IMR-90 (cell line): ENCODE measurements around the gene GGA3. TPM values are rescaled to one million over a fixed set of nuclear protein-coding genes. Genes with fewer than 3 reads are reported as not detected.

ENCODE experiments used
- ATAC-seq: fragments of 200-7000 bp; cut with Tn5 transposase; 2 replicates; pipeline ENCODE4 v1.9.1; 2020; ENCODE audit warnings: low read depth, mild to moderate bottlenecking, moderate library complexity
- BruUV-seq: library from RNA; stranded (reverse); fragments of 400-500 nt; replicated peaks from 2 replicates; lab custom pipeline; 2021; lab: Mats Ljungman, UMichigan
- CTCF ChIA-PET: fragments of 300-600 bp; formaldehyde crosslinking; extraction: SDS; loops from one replicate; lab custom pipeline; 2021; ENCODE audit warnings: antibody characterized with exemption; lab: Yijun Ruan, JAX
- POLR2A ChIA-PET: fragments of 300-600 bp; sonication (Branson Sonifier 250); formaldehyde crosslinking; loops from one replicate; lab custom pipeline; 2022; ENCODE audit warnings: antibody characterized with exemption; ENCODE audit not compliant: unreplicated experiment; lab: Charles Lee
- DNase-seq: peaks from one replicate; pipeline ENCODE4 v3.0.0; 2013
- H2AFZ ChIP-seq: replicated peaks from 2 replicates; pipeline ENCODE3; 2013; ENCODE audit warnings: low read length, mild to moderate bottlenecking; ENCODE audit not compliant: poor library complexity
- H2AK5ac ChIP-seq: 2 replicates; pipeline ENCODE4 v1.6.1; 2013; ENCODE audit warnings: low read depth, low read length, inconsistent platforms
- H2AK9ac ChIP-seq: replicated peaks from 2 replicates; pipeline ENCODE3; 2013; ENCODE audit warnings: mild to moderate bottlenecking, low read depth, low read length, moderate library complexity; ENCODE audit not compliant: poor library complexity
- H2BK120ac ChIP-seq: 2 replicates; pipeline ENCODE4 v1.6.1; 2013; ENCODE audit warnings: low read depth, low read length, inconsistent platforms
- H2BK15ac ChIP-seq: 3 replicates; pipeline ENCODE4 v1.6.1; 2013; ENCODE audit warnings: low read depth, low read length, inconsistent platforms
- H2BK20ac ChIP-seq: 2 replicates; pipeline ENCODE4 v1.6.1; 2013; ENCODE audit warnings: low read depth, mild to moderate bottlenecking, inconsistent platforms, low read length, moderate library complexity
- H2BK5ac ChIP-seq: 2 replicates; pipeline ENCODE4 v1.6.1; 2013; ENCODE audit warnings: mild to moderate bottlenecking, low read depth, low read length, inconsistent platforms; ENCODE audit not compliant: poor library complexity, severe bottlenecking
- H3K14ac ChIP-seq: replicated peaks from 2 replicates; pipeline ENCODE4 v1.6.1; 2013; ENCODE audit warnings: low read depth, low read length, inconsistent platforms
- H3K18ac ChIP-seq: 2 replicates; pipeline ENCODE4 v1.6.1; 2013; ENCODE audit warnings: low read depth, low read length, control low read depth
- H3K23ac ChIP-seq: 2 replicates; pipeline ENCODE4 v1.6.1; 2013; ENCODE audit warnings: low read depth, low read length, inconsistent platforms
- H3K27ac ChIP-seq: 2 replicates; pipeline ENCODE4 v1.5.1; 2013; ENCODE audit warnings: mild to moderate bottlenecking, control low read depth, low read length; ENCODE audit not compliant: insufficient read depth
- H3K27me3 ChIP-seq: 2 replicates; pipeline ENCODE4 v1.6.1; 2013; ENCODE audit warnings: low read length; ENCODE audit not compliant: control insufficient read depth, insufficient read depth
- H3K36me3 ChIP-seq: 2 replicates; pipeline ENCODE4 v1.6.1; 2013; ENCODE audit warnings: low read length, mixed read lengths; ENCODE audit not compliant: control insufficient read depth, insufficient read depth
- H3K4ac ChIP-seq: 2 replicates; pipeline ENCODE4 v1.6.1; 2013; ENCODE audit warnings: low read depth, low read length, inconsistent platforms
- H3K4me1 ChIP-seq: 2 replicates; pipeline ENCODE4 v1.6.1; 2013; ENCODE audit warnings: low read length, mixed read lengths; ENCODE audit not compliant: control insufficient read depth, insufficient read depth
- H3K4me2 ChIP-seq: 2 replicates; pipeline ENCODE4 v1.6.1; 2013; ENCODE audit warnings: low read depth, mild to moderate bottlenecking, control low read depth, low read length, moderate library complexity
- H3K4me3 ChIP-seq: 2 replicates; pipeline ENCODE4 v1.5.1; 2013; ENCODE audit warnings: low read depth, mild to moderate bottlenecking, control low read depth, low read length, moderate library complexity; ENCODE audit not compliant: insufficient read depth
- H3K56ac ChIP-seq: 2 replicates; pipeline ENCODE4 v1.6.1; 2013; ENCODE audit warnings: low read length, inconsistent platforms; ENCODE audit not compliant: insufficient read depth; ENCODE audit errors: extremely low read depth
- H3K79me1 ChIP-seq, 2 experiments: 2 replicates each; pipeline ENCODE4 v1.6.1; 2013; ENCODE audit warnings: low read length in 2 of 2, inconsistent platforms in 1 of 2, low read depth in 1 of 2
- H3K9ac ChIP-seq: 2 replicates; pipeline ENCODE4 v1.6.1; 2013; ENCODE audit warnings: low read depth, low read length, control low read depth
- H3K9me1 ChIP-seq: 2 replicates; pipeline ENCODE4 v1.6.1; 2013; ENCODE audit warnings: low read length, inconsistent platforms; ENCODE audit not compliant: insufficient read depth
- H3K9me3 ChIP-seq: 2 replicates; pipeline ENCODE4 v1.6.1; 2013; ENCODE audit warnings: low read length; ENCODE audit not compliant: control insufficient read depth, insufficient read depth
- H4K20me1 ChIP-seq: 2 replicates; pipeline ENCODE4 v1.6.1; 2013; ENCODE audit warnings: low read length, inconsistent platforms; ENCODE audit not compliant: insufficient read depth
- H4K5ac ChIP-seq: 2 replicates; pipeline ENCODE4 v1.6.1; 2013; ENCODE audit warnings: mild to moderate bottlenecking, low read depth, low read length, control low read depth
- H4K8ac ChIP-seq, 2 experiments: 2 replicates each; pipeline ENCODE4 v1.6.1; 2013; ENCODE audit warnings: low read depth in 2 of 2, low read length in 2 of 2, control low read depth in 1 of 2, inconsistent platforms in 1 of 2
- H4K91ac ChIP-seq: 2 replicates; pipeline ENCODE4 v1.6.1; 2013; ENCODE audit warnings: low read depth, low read length, inconsistent platforms; ENCODE audit not compliant: insufficient read depth
- BHLHE40 ChIP-seq: fragments of 150-350 bp; IDR thresholded peaks from 2 replicates; pipeline ENCODE4 v1.6.1; 2016; ENCODE audit warnings: mild to moderate bottlenecking, low read depth, low read length
- CEBPB ChIP-seq: IDR thresholded peaks from 2 replicates; pipeline ENCODE4 v1.6.1; 2012; ENCODE audit warnings: low read depth, low read length, improper control_type of control experiment
- FOS ChIP-seq: fragments of 150-350 bp; IDR thresholded peaks from 2 replicates; pipeline ENCODE4 v1.6.1; 2016; ENCODE audit warnings: low read depth, low read length
- MAFK ChIP-seq: IDR thresholded peaks from 2 replicates; pipeline ENCODE4 v1.6.1; 2012; ENCODE audit warnings: low read depth, low read length, improper control_type of control experiment
- MXI1 ChIP-seq: IDR thresholded peaks from 2 replicates; pipeline ENCODE4 v1.6.1; 2012; ENCODE audit warnings: low read depth, mild to moderate bottlenecking, low read length, moderate library complexity, borderline replicate concordance
- POLR2A ChIP-seq: IDR thresholded peaks from 2 replicates; pipeline ENCODE4 v1.6.1; 2012; ENCODE audit warnings: mild to moderate bottlenecking, low read depth, low read length
- USF2 ChIP-seq: fragments of 150-350 bp; IDR thresholded peaks from 2 replicates; pipeline ENCODE4 v1.6.1; 2017; ENCODE audit warnings: mild to moderate bottlenecking, antibody characterized with exemption, low read length, low read depth
- WGBS, 2 experiments: methylation state at CpG; one replicate each; pipeline versions ENCODE4 v1.1.5 to v1.1.7; 2013; ENCODE audit warnings: missing lambda C conversion rate in 2 of 2; ENCODE audit not compliant: insufficient read length in 1 of 2; ENCODE audit errors: extremely low coverage in 2 of 2; 5-methylcytosine and 5-hydroxymethylcytosine counted together
- dilution Hi-C: fragments of 300-500 bp; cut with HindIII; formaldehyde crosslinking; loops from one replicate; pipeline ENCODE4 v1.14.3; 2018; ENCODE audit warnings: low sequenced_read_pairs; ENCODE audit not compliant: unreplicated experiment
- in situ Hi-C: fragments of 300-500 bp; cut with MboI; formaldehyde crosslinking; loops from 3 replicates; pipeline ENCODE4 v1.14.3; 2019; ENCODE audit warnings: low sequenced_read_pairs, inconsistent platforms, mixed read lengths
- intact Hi-C: fragments of 100-400 bp; cut with micrococcal nuclease; formaldehyde crosslinking; loops from 2 replicates; pipeline ENCODE4 v1.10.0; 2022
- polyA plus RNA-seq, 3 experiments: library from polyadenylated mRNA; depleted of rRNA; stranded (reverse); fragments of >200 nt; gene quantifications; 2 replicates each; pipeline ENCODE4 v1.2.3, GENCODE V29; 2012; ENCODE audit warnings: low replicate concordance in 1 of 3
- total RNA-seq: library from RNA; depleted of rRNA; stranded (reverse); fragments of >200 nt; gene quantifications from 2 replicates; pipeline ENCODE4 v1.2.3, GENCODE V29; 2012
- TF ChIP-seq, protein P1 (sequence below): conservative IDR thresholded peaks from 2 replicates; pipeline ENCODE4 v1.5.1; 2012; ENCODE audit warnings: mild to moderate bottlenecking, low read depth, low read length, improper control_type of control experiment

GGA3 gene
- total and polyA plus RNA-seq, 2 of the 4 experiments (the other 2 are of a cell fraction) = 15.1 to 35.2 TPM

- no peak for TF ChIP-seq USF2
These were observed 61.4 kb downstream of the GGA3 start (continued) for GRCh38 chr17:75199886-75200618.

GRCh38 chr17:75194879-75195278 lies 66.5 kb downstream of the GGA3 start:
- H3K4me2 ChIP-seq = no peak overlapping the region
- no peak overlapping the region for H2BK5ac ChIP-seq
- H3K9ac ChIP-seq = peak overlapping the region; percentile 28; the same call in 1 of the 2 replicates
- dilution Hi-C loops = no loop called here
- no peaks in the 10 kb centered on the region for H3K9me1 ChIP-seq
- H4K8ac ChIP-seq = 0 out of 4 replicates have a peak overlapping the region, but pooled peaks of 1 of the 2 experiments have one; percentile 33
- no peak overlapping the region for H2AK9ac ChIP-seq
- no CpG with 5 or more reads among the region's 5 CpGs for WGBS, 2 experiments
- H2BK120ac ChIP-seq = no peak overlapping the region
- H3K36me3 ChIP-seq = no peaks in the 10 kb centered on the region
- no peak overlapping the region for H3K14ac ChIP-seq
- H3K4ac ChIP-seq = no peak overlapping the region
- H3K79me1 ChIP-seq = no peaks in the 10 kb centered on the region
- H3K27me3 ChIP-seq = no peaks in the 10 kb centered on the region
- TF ChIP-seq FOS = no peak
- no peak for TF ChIP-seq MAFK
- TF ChIP-seq USF2 = no peak
- TF ChIP-seq, protein P1, sequence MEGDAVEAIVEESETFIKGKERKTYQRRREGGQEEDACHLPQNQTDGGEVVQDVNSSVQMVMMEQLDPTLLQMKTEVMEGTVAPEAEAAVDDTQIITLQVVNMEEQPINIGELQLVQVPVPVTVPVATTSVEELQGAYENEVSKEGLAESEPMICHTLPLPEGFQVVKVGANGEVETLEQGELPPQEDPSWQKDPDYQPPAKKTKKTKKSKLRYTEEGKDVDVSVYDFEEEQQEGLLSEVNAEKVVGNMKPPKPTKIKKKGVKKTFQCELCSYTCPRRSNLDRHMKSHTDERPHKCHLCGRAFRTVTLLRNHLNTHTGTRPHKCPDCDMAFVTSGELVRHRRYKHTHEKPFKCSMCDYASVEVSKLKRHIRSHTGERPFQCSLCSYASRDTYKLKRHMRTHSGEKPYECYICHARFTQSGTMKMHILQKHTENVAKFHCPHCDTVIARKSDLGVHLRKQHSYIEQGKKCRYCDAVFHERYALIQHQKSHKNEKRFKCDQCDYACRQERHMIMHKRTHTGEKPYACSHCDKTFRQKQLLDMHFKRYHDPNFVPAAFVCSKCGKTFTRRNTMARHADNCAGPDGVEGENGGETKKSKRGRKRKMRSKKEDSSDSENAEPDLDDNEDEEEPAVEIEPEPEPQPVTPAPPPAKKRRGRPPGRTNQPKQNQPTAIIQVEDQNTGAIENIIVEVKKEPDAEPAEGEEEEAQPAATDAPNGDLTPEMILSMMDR = no peak
- no peak for TF ChIP-seq POLR2A
- no peak for TF ChIP-seq CEBPB
- TF ChIP-seq MXI1 = no peak
- no peak for TF ChIP-seq BHLHE40
- H2BK20ac ChIP-seq = no peak overlapping the region
- ChIA-PET POLR2A (no interaction called here), CTCF (no interaction called here)
- no TSS peak for BruUV-seq
- H3K9me3 ChIP-seq = no peaks in the 10 kb centered on the region
- H3K4me3 ChIP-seq = no peak overlapping the region
- H3K4me1 ChIP-seq = no peaks in the 10 kb centered on the region
- H2BK15ac ChIP-seq = no peak overlapping the region
- H2AFZ ChIP-seq = no peak overlapping the region
- no peak overlapping the region for H4K5ac ChIP-seq
- no peak overlapping the region for H2AK5ac ChIP-seq
- no peak overlapping the region for H3K27ac ChIP-seq
- DNase-seq (no peak), ATAC-seq (no peak)
- H4K20me1 ChIP-seq = no peaks in the 10 kb centered on the region
- no peak overlapping the region for H3K56ac ChIP-seq
- in situ Hi-C loops = no loop called here
- no peak overlapping the region for H4K91ac ChIP-seq
- no peak overlapping the region for H3K18ac ChIP-seq
- H3K23ac ChIP-seq = no peak overlapping the region
- intact Hi-C loops = no loop called here
